ENCODE data around the gene NFATC1.

The NFATC1 gene

DNA sequence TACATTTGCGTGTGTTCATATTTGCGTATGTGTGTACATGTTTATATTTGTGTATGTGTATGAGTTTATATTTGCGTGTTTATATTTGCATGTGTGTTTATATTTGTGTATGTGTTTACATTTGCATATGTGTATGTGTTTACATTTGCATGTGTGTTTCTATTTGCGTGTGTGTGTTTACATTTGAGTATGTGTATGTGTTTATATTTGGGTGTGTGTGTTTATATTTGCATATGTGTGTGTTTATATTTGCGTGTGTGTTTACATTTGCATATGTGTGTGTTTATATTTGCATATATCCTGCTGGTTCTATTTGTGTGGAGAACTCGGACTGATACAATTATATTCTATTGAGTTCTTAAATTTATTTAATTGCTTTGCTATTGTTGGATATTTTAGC lies 168.7 kb downstream of the NFATC1 start:
- DNase-seq = no peak

GRCh38 chr18:79566771-79567431 lies 171.2 kb downstream of the NFATC1 start:
- DNase-seq = no peak

GRCh38 chr18:79567481-79568147 lies 171.9 kb downstream of the NFATC1 start:
- no peak for DNase-seq

DNA sequence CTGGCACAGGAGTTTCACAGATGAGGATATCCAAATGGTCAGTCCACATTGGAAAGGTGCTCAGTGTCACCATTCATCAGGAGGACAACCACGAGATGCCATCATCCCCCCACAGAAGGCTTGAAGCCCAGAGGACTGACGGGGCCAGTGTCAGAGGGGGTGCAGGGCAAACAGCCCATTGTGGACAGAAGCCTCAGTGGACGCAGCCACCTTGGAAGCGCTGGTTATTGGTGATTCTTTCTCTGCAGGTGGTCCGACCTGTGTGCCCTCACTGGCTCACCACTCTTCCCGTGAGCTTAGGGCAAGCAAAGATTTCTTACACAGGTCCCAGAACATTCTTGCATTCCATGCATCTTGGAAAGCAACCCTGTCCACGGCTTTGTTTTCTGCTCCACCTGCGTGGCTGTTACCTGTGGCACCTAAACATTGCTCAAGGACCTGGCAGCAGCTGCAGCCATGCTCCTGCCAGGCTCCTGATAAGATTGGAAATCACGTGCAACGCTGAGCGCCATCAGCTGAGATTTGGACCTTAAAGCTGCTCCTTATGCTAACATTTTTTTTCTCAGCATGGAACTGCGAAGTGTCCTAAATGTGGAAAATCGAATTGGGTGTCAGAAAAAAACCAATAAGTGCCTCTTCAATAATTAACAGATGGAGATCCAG lies 172.9 kb downstream of the NFATC1 start:
- DNase-seq = no peak

DNA sequence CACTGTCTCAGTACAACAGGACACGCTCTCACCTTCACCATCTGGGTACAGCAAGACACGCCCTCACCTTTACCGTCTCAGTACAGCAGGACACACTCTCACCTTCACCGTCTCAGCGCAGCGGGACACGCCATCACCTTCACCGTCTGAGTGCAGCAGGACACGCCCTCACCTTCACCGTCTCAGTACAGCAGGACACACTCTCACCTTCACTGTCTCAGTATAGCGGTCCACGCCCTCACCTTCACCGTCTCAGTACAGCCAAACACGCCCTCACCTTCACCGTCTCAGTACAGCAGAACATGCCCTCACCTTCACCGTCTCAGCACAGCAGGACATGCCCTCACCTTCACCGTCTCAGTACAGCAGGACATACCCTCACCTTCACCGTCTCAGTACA lies 174.0 kb downstream of the NFATC1 start:
- no peak for DNase-seq

- no peak for DNase-seq
Observed at GRCh38 chr18:79570266-79571201, 174.8 kb downstream of the NFATC1 start.

DNA sequence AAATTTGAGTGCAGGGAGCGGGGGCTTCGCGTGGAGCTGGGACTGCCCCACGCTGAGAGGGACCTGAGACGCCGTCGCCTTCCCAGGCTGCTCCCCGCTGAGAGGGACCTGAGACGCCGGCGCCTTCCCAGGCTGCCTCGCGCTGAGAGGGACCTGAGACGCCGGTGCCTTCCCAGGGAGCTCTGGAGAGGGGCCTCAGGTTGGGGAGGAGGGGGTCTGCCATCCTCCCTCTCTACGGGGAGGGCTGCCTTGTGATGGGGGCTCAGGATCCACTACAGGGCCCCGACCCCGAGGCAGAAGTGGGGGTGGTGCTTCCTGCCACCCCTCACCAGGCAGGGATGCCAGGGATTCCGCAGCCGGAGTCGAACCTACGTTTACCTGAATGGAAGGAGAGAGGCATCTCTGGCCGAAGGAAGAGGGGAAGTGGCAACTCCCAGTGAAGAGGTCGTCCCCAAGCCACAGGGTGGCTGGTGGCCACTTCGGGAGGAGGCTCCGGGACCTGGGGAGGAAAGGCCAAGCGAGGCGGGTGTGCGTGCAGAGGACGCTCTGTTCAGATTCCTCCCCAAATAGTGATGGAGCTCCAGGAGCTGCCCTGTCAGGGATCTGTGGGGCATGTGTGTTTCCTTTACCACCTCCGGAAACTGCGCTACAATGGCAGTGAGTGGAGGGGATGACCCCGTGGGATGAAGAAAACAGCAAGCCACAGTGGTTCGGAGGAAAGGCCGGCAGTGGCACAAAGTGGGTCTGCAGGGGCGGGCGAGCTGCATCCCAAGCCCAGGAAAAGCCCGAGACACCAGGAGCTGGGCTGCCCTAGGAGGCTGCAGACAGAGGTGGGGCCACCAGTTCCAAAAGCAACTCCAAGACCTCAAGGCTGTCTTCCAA lies 175.7 kb downstream of the NFATC1 start:
- DNase-seq = no peak

GRCh38 chr18:79572093-79572780 lies 176.5 kb downstream of the NFATC1 start:
- no peak for DNase-seq

DNA sequence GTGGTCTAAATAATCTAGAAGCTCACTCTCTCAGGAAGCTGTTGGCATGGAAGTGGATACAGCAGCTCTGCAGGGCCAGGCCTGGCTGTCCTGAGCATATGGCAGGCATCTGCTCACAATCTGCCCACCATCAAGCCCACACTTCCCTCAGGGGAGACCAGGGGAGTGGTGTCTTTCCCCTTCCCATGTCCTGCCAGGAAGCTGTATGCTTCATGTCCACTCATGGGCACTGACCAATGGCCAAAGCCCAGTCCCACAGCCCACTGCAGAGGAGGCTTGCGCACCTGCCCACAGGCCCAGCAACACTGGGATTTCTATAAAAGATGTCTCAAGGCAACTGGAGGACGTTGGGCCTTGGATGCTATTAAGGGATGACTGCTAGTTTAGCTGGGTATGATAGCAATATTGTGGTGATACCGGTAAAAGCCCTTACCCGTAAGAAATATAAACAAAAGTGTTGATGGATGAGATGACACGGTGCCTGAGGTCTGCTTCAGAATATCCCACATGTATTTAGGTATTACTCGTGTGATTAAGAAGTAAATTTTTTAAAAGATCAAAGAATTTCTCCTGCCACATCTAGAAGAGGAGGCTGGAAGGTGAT lies 177.2 kb downstream of the NFATC1 start:
- no peak for DNase-seq

DNA sequence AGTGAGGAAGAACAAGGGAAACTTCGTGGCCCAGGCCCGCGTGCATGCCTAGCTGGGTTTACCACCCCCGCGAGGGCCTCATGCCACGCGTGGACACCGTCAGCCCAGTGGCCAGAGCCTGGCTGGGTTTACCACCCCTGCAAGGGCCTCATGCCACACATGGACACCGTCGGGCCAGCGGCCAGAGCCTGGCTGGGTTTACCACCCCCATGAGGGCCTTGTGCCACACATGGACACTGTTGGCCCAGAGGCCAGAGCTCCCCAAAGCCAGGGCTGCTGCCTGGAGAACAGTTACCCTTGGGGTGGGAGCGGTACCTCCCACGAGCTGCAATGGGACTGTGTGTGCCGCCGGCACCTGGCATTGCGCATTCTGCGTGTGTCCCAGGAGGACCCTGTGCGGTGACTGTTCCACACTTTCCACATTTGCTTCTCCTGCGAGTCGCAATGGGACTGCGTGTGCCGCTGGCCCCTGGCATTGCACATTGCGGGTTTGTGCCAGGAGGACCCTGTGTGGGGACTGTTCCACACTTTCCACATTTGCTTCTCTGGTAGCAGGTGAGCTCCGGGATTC lies 178.3 kb downstream of the NFATC1 start:
- no peak for DNase-seq

DNA sequence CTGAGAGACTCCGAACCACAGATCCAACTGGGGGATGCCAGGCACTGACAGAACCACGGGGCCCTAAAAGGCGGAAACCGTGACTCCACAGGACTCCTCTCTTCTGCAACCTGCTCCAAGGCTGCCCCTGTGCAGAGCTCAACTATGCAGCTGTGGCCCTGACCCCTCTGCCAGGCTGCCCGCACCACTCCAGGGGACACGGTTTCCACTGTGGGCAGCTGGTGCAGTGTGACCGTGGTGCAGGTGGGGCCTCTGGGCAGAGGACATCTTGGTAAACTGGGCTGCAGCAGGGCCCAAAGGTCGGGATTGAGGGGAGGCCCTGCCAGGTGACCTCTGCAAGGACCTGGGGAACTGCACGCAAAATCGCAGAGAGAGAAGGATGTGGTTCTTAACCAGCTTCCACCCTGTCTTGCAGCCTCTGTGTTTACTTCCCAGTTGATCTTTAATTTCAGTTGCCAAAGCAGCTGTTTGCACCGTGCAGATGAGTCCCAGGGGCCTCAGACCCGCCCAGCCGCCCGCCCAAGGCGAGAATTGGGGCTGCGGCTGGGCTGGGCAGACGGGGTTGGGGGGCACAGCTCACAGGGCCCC lies 179.3 kb downstream of the NFATC1 start:
- no peak for DNase-seq

- no peak for DNase-seq
Observed at GRCh38 chr18:79575891-79576685, 180.4 kb downstream of the NFATC1 start.

DNA sequence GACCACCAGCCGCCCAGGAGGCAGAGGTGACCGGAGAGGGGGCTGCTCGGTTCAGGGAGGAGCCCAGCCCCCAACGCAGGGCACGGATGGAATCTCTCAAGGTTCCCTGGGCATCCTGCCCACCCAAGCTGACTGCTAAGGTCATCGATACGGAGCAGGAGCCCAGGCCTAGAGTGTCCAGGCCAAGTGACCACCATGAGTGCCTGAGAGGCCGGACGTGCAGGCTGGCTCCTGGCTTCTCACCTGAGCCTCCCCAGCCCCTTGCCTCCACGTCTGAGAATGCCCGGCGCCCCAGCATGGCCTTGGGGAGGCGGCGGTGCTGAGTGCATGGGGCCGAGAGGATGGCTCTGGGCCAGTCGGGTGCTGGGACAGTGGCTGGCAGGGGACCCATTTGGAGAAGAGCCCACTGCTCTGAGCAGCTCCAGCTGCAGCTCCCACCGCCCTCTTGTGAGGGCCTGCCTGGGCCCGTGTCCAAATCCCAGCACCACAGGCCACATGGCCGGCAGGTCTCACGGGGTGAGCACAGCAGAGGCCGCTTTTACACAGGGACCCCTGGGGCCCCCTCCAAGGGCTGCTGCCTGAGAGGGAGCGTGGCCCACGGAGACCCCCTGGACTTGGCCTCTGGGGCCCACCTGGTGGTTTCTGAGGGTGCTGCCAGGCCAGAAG lies 181.1 kb downstream of the NFATC1 start:
- no peak for DNase-seq

DNA sequence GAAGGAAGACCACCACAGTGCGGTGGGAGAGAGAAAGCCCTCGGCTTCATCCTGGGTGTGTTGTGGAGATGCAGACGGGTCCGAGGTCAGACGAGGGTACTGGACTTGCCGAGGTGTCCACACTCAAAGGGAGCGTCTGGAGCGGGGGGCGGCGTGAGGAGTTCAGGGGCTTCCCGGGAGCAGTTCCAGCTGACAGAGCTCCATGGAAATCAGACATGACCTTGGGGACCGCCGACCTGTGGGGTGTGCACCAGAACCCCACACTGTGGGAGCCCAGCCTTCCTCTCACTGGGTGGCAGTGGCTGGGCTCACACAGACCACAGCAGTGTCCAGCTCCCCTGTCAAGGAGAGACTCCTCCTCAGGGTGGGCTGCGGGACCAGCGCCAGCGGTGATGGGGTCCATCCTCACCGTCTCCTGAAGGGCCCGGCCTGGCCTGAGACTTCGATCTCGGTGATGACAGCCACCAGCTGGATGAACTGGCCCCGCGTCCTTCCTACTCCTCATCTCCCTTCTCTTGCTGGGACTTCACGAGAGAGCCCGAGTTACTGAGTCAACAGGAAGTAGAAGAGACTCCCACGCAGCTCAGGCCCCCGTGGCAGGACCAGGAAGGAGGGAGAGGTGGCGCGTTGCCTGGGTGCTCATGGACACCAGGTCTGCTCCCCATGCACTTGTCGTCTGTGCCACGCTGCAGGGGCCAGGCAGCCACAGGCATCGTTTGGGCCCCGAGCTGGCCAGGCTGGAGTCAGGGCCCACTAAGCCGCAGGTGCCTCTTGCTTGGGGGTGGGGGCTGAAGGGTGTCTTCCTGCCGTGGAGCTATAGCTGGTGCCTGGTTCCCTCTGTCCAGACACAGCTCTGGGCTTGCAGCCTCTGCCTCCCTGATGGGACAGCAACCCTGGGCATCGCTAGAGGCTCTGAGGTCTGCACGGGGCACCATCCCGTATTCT lies 182.0 kb downstream of the NFATC1 start:
- no peak for DNase-seq

DNA sequence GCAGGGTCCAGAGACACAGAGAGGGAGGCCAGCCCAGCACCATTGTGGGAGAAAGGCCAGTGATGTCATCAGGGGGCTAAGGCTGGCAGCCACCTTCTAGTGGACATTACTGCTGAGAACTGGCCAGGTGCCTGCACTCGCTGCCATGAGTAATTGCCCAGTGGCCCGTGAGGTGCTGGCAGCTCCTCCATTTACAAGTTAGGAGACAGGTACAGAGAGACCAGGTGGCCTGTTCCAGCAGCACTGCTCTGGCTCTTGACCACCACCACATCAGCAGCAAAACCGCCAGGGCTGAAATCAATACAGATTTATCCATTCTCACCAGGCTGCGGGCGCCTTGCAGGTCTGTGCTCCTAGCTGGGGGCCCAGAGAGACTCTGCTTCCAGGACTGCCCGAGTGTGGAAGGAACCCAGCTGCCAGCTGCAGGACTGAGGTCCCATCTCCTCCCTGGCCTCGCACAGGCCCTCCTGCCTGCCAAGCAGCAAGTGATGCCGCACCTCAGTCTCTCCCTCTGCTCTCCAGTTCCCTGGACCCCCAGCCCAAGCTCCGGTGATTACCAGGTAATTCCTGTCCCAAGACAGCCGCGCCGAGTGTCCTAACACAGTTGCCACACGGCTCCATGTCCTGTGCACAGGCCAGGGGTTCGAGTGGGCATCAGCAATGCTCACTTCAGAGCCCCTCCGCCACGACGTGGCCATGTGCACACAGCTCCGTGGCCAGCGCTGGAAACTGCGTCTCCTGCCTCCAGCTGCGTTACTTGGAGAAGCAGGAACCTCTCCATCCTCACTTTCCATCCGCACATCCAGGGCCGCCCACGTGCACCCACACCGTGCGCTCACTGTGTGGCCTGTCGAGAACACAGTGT lies 182.9 kb downstream of the NFATC1 start:
- DNase-seq = no peak
